WTC11 (cell line): ENCODE data around the gene GOLGA6L2. TPM values are rescaled to one million over a fixed set of nuclear protein-coding genes. Genes with fewer than 3 reads are reported as not detected.

ENCODE experiments used
- ATAC-seq: fragments of 200-7000 bp; cut with Tn5 transposase; 2 replicates; pipeline ENCODE4 v1.10.0; 2021; ENCODE audit warnings: mild to moderate bottlenecking, moderate library complexity
- CTCF ChIA-PET: fragments of 300-600 bp; sonication (Branson Sonifier 250); formaldehyde crosslinking; loops from one replicate; lab custom pipeline; 2021; ENCODE audit warnings: antibody characterized with exemption; lab: Charles Lee
- POLR2A ChIA-PET: fragments of 350-600 bp; sonication (Branson Sonifier 250); formaldehyde crosslinking; loops from one replicate; lab custom pipeline; 2021; ENCODE audit warnings: antibody characterized with exemption; lab: Charles Lee
- DNase-seq: peaks from one replicate; pipeline ENCODE4 v3.0.0; 2021; ENCODE audit warnings: low spot score
- H3K27ac Mint-ChIP-seq: 2 replicates; pipeline ENCODE4 v1.8.0; 2021; ENCODE audit warnings: mixed read lengths
- H3K27me3 Mint-ChIP-seq: 2 replicates; pipeline ENCODE4 v1.8.0; 2021; ENCODE audit warnings: low read depth, mild to moderate bottlenecking, moderate library complexity, mixed read lengths
- H3K36me3 Mint-ChIP-seq: 2 replicates; pipeline ENCODE4 v1.8.0; 2021; ENCODE audit warnings: mixed read lengths
- H3K4me1 Mint-ChIP-seq: 2 replicates; pipeline ENCODE4 v1.8.0; 2022; ENCODE audit warnings: mixed read lengths
- H3K4me3 Mint-ChIP-seq: 2 replicates; pipeline ENCODE4 v1.8.0; 2021; ENCODE audit warnings: mild to moderate bottlenecking, moderate library complexity, mixed read lengths
- H3K9me3 Mint-ChIP-seq: 2 replicates; pipeline ENCODE4 v1.8.0; 2021; ENCODE audit warnings: mixed read lengths
- CREM ChIP-seq: sonication (generic); formaldehyde crosslinking; IDR thresholded peaks from 2 replicates; pipeline ENCODE4 v1.8.1; 2022; ENCODE audit warnings: mild to moderate bottlenecking, missing genetic modification reagents, moderate library complexity
- ESRRA ChIP-seq: sonication (generic); formaldehyde crosslinking; IDR thresholded peaks from 2 replicates; pipeline ENCODE4 v1.8.1; 2022; ENCODE audit warnings: mild to moderate bottlenecking, missing genetic modification reagents, borderline replicate concordance
- FOXP1 ChIP-seq: sonication (generic); formaldehyde crosslinking; IDR thresholded peaks from 2 replicates; pipeline ENCODE4 v1.8.0; 2022; ENCODE audit warnings: missing genetic modification reagents, mild to moderate bottlenecking, moderate library complexity, borderline replicate concordance
- GTF2I ChIP-seq: fragments of 250-450 bp; sonication (Bioruptor Pico); conservative IDR thresholded peaks from 2 replicates; pipeline ENCODE4 v1.4.0; 2021; ENCODE audit warnings: mild to moderate bottlenecking
- JAZF1 ChIP-seq: fragments of 250-450 bp; sonication (Bioruptor Pico); IDR thresholded peaks from 2 replicates; pipeline ENCODE4 v1.9.0; 2021; ENCODE audit warnings: moderate library complexity, mild to moderate bottlenecking, inconsistent platforms
- TEAD4 ChIP-seq: sonication (generic); formaldehyde crosslinking; IDR thresholded peaks from 2 replicates; pipeline ENCODE4 v1.8.0; 2022; ENCODE audit warnings: mild to moderate bottlenecking, missing genetic modification reagents
- ZNF416 ChIP-seq: fragments of 250-450 bp; sonication (Bioruptor Pico); IDR thresholded peaks from 2 replicates; pipeline ENCODE4 v1.9.0; 2021; ENCODE audit warnings: mild to moderate bottlenecking, inconsistent platforms
- total RNA-seq: library from RNA; stranded (reverse); gene quantifications from 3 replicates; pipeline ENCODE4 v1.2.3, GENCODE V29; 2021
- TF ChIP-seq, protein P1 (sequence below): sonication (generic); formaldehyde crosslinking; IDR thresholded peaks from 2 replicates; pipeline ENCODE4 v1.8.0; 2022; ENCODE audit warnings: missing genetic modification reagents
- TF ChIP-seq, protein P2 (sequence below): sonication (generic); formaldehyde crosslinking; IDR thresholded peaks from 2 replicates; pipeline ENCODE4 v1.8.1; 2023; ENCODE audit warnings: mild to moderate bottlenecking, missing genetic modification reagents, borderline replicate concordance
- TF ChIP-seq, protein P3 (sequence below): sonication (generic); formaldehyde crosslinking; IDR thresholded peaks from 2 replicates; pipeline ENCODE4 v1.8.0; 2022; ENCODE audit warnings: mild to moderate bottlenecking, missing genetic modification reagents
- TF ChIP-seq, protein P4 (sequence below): sonication (generic); formaldehyde crosslinking; IDR thresholded peaks from 2 replicates; pipeline ENCODE4 v1.8.1; 2022; ENCODE audit warnings: low read depth, mild to moderate bottlenecking, moderate library complexity, missing genetic modification reagents, borderline replicate concordance
- TF ChIP-seq, protein P5 (sequence below): sonication (generic); formaldehyde crosslinking; IDR thresholded peaks from 2 replicates; pipeline ENCODE4 v1.8.1; 2022; ENCODE audit warnings: mild to moderate bottlenecking, missing genetic modification reagents, moderate library complexity, borderline replicate concordance
- TF ChIP-seq, protein P6 (sequence below): fragments of 250-450 bp; sonication (Bioruptor Pico); IDR thresholded peaks from 2 replicates; pipeline ENCODE4 v1.8.0; 2021; ENCODE audit warnings: mild to moderate bottlenecking
- TF ChIP-seq, protein P7 (sequence below): fragments of 250-450 bp; sonication (Bioruptor Pico); conservative IDR thresholded peaks from 2 replicates; pipeline ENCODE4 v1.9.0; 2021; ENCODE audit warnings: mild to moderate bottlenecking
- TF ChIP-seq, protein P8 (sequence below): sonication (generic); formaldehyde crosslinking; IDR thresholded peaks from 2 replicates; pipeline ENCODE4 v1.8.0; 2023; ENCODE audit warnings: mild to moderate bottlenecking, missing genetic modification reagents

GOLGA6L2 gene
- total RNA-seq, 1 experiment from 2014 or later: not detected

DNA sequence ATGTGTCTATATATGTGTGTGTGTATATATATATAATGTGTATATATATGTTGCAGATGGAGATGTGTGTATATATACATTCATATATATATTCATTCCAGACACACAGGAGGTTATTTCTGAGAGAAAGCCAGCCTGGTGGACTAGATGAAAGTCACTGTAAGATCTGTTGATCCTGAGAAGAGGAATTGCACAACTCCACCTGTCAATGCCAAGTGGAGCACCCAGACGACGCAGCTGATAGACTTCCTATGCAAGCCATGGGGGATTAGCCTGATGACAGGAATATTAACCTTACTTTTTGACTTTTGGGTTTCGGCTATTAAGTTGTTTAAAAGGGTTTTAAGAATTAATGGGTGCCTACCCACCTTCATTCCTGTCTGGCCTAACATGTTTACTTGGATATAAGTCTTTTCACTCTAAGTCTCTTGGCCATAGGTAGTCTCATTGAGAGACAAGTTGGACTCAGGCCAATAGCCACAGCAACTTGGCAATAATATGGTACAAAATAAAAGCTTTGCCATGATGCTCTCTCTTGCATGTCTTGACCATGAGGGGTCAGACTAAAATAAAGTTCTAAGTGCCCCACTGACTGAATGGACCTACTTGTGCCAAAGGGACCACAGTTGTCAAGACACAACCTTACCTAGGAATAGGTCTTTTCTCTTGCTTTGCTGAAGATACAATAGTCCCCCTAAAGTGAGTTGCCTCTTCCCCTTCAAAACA lies 35.9 kb upstream of the GOLGA6L2 start (continued):
- TF ChIP-seq, protein P1, sequence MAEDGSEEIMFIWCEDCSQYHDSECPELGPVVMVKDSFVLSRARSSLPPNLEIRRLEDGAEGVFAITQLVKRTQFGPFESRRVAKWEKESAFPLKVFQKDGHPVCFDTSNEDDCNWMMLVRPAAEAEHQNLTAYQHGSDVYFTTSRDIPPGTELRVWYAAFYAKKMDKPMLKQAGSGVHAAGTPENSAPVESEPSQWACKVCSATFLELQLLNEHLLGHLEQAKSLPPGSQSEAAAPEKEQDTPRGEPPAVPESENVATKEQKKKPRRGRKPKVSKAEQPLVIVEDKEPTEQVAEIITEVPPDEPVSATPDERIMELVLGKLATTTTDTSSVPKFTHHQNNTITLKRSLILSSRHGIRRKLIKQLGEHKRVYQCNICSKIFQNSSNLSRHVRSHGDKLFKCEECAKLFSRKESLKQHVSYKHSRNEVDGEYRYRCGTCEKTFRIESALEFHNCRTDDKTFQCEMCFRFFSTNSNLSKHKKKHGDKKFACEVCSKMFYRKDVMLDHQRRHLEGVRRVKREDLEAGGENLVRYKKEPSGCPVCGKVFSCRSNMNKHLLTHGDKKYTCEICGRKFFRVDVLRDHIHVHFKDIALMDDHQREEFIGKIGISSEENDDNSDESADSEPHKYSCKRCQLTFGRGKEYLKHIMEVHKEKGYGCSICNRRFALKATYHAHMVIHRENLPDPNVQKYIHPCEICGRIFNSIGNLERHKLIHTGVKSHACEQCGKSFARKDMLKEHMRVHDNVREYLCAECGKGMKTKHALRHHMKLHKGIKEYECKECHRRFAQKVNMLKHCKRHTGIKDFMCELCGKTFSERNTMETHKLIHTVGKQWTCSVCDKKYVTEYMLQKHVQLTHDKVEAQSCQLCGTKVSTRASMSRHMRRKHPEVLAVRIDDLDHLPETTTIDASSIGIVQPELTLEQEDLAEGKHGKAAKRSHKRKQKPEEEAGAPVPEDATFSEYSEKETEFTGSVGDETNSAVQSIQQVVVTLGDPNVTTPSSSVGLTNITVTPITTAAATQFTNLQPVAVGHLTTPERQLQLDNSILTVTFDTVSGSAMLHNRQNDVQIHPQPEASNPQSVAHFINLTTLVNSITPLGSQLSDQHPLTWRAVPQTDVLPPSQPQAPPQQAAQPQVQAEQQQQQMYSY (CRISPR knock-in tag): no peak

DNA sequence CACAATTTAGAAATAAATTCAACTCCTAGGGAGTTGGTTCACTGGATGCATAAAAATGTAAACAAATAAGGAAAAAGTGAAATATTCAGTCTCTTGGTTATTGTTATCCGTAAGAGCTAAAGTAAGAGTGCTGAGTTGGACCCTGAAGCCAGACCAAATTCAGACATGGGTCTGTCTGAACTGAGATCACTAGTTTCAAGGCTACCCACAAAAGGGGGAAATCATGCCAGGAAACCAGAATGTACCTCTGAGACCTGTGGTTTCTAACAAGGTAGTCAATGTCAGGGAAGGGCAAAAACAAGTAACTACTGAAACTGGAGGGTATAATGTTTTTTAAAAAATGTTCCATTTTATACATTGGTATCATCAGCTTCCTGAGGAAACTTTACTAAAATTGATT lies 35.2 kb upstream of the GOLGA6L2 start:
- H3K9me3 Mint-ChIP-seq: peaks cover 46% of the 10 kb centered on the region
- CTCF ChIA-PET: no interaction called here
- H3K36me3 Mint-ChIP-seq: peaks cover 14% of the 10 kb centered on the region
- H3K27ac Mint-ChIP-seq: no peak overlapping the region
- H3K4me1 Mint-ChIP-seq: no peaks in the 10 kb centered on the region
- H3K4me3 Mint-ChIP-seq: no peak overlapping the region
- H3K27me3 Mint-ChIP-seq: peaks cover 2% of the 10 kb centered on the region; the same call in 1 of the 2 replicates
- POLR2A ChIA-PET: no interaction called here
- TF ChIP-seq, protein P2, sequence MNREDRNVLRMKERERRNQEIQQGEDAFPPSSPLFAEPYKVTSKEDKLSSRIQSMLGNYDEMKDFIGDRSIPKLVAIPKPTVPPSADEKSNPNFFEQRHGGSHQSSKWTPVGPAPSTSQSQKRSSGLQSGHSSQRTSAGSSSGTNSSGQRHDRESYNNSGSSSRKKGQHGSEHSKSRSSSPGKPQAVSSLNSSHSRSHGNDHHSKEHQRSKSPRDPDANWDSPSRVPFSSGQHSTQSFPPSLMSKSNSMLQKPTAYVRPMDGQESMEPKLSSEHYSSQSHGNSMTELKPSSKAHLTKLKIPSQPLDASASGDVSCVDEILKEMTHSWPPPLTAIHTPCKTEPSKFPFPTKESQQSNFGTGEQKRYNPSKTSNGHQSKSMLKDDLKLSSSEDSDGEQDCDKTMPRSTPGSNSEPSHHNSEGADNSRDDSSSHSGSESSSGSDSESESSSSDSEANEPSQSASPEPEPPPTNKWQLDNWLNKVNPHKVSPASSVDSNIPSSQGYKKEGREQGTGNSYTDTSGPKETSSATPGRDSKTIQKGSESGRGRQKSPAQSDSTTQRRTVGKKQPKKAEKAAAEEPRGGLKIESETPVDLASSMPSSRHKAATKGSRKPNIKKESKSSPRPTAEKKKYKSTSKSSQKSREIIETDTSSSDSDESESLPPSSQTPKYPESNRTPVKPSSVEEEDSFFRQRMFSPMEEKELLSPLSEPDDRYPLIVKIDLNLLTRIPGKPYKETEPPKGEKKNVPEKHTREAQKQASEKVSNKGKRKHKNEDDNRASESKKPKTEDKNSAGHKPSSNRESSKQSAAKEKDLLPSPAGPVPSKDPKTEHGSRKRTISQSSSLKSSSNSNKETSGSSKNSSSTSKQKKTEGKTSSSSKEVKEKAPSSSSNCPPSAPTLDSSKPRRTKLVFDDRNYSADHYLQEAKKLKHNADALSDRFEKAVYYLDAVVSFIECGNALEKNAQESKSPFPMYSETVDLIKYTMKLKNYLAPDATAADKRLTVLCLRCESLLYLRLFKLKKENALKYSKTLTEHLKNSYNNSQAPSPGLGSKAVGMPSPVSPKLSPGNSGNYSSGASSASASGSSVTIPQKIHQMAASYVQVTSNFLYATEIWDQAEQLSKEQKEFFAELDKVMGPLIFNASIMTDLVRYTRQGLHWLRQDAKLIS: no peak
- TF ChIP-seq ZNF416 (CRISPR knock-in tag) (no peak), GTF2I (CRISPR knock-in tag) (no peak), CREM (CRISPR knock-in tag) (no peak), FOXP1 (CRISPR knock-in tag) (no peak)
- TF ChIP-seq, protein P3, sequence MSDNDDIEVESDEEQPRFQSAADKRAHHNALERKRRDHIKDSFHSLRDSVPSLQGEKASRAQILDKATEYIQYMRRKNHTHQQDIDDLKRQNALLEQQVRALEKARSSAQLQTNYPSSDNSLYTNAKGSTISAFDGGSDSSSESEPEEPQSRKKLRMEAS (CRISPR knock-in tag): no peak
- TF ChIP-seq, protein P4, sequence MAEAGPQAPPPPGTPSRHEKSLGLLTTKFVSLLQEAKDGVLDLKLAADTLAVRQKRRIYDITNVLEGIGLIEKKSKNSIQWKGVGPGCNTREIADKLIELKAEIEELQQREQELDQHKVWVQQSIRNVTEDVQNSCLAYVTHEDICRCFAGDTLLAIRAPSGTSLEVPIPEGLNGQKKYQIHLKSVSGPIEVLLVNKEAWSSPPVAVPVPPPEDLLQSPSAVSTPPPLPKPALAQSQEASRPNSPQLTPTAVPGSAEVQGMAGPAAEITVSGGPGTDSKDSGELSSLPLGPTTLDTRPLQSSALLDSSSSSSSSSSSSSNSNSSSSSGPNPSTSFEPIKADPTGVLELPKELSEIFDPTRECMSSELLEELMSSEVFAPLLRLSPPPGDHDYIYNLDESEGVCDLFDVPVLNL (CRISPR knock-in tag): no peak
- TF ChIP-seq, protein P5, sequence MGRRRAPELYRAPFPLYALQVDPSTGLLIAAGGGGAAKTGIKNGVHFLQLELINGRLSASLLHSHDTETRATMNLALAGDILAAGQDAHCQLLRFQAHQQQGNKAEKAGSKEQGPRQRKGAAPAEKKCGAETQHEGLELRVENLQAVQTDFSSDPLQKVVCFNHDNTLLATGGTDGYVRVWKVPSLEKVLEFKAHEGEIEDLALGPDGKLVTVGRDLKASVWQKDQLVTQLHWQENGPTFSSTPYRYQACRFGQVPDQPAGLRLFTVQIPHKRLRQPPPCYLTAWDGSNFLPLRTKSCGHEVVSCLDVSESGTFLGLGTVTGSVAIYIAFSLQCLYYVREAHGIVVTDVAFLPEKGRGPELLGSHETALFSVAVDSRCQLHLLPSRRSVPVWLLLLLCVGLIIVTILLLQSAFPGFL (CRISPR knock-in tag): no peak
- DNase-seq (no peak), ATAC-seq (no peak)

DNA sequence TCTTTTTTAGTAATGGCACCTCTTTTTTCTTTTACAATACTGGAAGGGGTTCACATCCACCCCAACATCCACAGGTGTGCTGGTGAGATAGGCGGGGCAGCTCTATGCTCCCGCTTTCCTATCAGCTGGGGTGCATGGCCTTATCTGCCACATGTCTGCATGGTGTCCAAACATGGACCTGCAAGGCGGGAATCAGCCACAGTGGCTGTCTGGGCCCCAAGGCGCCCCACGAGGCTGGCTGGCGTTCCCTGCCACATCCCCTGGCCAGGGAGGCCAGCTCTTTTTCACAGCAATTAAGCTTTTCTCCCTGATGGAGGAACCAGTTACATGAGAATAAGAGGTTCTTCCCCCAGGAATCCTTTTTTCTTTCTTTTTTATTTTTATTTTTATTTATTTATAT lies 30.9 kb upstream of the GOLGA6L2 start:
- no peak for DNase-seq
- peaks cover 18% of the 10 kb centered on the region for H3K36me3 Mint-ChIP-seq
- no peak overlapping the region for H3K4me3 Mint-ChIP-seq
- H3K27ac Mint-ChIP-seq: no peak overlapping the region
- peaks cover 2% of the 10 kb centered on the region; the same call in 1 of the 2 replicates for H3K27me3 Mint-ChIP-seq
- no peaks in the 10 kb centered on the region for H3K4me1 Mint-ChIP-seq
- CTCF ChIA-PET: no interaction called here
- POLR2A ChIA-PET: no interaction called here
- no peak for ATAC-seq
- H3K9me3 Mint-ChIP-seq: peaks cover 40% of the 10 kb centered on the region
- TF ChIP-seq, protein P6, sequence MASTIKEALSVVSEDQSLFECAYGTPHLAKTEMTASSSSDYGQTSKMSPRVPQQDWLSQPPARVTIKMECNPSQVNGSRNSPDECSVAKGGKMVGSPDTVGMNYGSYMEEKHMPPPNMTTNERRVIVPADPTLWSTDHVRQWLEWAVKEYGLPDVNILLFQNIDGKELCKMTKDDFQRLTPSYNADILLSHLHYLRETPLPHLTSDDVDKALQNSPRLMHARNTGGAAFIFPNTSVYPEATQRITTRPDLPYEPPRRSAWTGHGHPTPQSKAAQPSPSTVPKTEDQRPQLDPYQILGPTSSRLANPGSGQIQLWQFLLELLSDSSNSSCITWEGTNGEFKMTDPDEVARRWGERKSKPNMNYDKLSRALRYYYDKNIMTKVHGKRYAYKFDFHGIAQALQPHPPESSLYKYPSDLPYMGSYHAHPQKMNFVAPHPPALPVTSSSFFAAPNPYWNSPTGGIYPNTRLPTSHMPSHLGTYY (CRISPR knock-in tag): no peak
- TF ChIP-seq TEAD4 (CRISPR knock-in tag) (no peak), ESRRA (no peak), JAZF1 (CRISPR knock-in tag) (no peak)
- TF ChIP-seq, protein P7, sequence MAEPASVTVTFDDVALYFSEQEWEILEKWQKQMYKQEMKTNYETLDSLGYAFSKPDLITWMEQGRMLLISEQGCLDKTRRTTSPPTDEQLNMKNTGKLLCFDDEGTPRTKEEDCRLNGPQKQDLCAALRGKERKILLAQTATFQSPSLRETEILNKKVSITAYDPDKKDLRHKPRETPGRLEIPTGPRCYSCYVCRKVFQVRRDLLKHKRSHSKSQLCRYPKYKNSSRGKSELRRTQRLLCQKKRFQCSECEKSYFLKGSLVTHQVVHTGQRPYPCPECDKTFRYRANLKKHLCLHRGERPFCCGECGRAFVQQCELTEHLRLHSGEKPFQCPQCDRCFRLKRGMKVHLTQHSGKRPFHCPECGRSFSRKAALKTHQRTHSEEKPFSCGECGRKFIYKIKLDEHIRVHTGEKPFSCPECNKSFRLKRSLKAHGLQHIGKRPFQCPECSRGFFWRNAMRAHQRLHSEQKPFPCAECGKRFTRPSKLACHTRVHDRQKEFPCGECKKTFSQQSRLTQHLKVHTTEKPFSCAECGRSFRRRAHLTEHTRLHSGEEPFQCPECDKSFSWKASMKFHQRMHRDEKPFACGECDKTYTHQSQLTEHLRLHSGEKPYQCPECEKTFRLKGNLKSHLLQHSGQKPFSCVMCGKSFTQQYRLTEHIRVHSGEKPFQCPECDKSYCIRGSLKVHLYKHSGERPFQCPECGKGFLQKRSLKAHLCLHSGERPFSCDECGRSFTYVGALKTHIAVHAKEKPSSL (CRISPR knock-in tag): no peak
- TF ChIP-seq, protein P8, sequence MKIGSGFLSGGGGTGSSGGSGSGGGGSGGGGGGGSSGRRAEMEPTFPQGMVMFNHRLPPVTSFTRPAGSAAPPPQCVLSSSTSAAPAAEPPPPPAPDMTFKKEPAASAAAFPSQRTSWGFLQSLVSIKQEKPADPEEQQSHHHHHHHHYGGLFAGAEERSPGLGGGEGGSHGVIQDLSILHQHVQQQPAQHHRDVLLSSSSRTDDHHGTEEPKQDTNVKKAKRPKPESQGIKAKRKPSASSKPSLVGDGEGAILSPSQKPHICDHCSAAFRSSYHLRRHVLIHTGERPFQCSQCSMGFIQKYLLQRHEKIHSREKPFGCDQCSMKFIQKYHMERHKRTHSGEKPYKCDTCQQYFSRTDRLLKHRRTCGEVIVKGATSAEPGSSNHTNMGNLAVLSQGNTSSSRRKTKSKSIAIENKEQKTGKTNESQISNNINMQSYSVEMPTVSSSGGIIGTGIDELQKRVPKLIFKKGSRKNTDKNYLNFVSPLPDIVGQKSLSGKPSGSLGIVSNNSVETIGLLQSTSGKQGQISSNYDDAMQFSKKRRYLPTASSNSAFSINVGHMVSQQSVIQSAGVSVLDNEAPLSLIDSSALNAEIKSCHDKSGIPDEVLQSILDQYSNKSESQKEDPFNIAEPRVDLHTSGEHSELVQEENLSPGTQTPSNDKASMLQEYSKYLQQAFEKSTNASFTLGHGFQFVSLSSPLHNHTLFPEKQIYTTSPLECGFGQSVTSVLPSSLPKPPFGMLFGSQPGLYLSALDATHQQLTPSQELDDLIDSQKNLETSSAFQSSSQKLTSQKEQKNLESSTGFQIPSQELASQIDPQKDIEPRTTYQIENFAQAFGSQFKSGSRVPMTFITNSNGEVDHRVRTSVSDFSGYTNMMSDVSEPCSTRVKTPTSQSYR (CRISPR knock-in tag): no peak
